Measurements from ENCODE around the gene CYP20A1.

CYP20A1 gene

DNA sequence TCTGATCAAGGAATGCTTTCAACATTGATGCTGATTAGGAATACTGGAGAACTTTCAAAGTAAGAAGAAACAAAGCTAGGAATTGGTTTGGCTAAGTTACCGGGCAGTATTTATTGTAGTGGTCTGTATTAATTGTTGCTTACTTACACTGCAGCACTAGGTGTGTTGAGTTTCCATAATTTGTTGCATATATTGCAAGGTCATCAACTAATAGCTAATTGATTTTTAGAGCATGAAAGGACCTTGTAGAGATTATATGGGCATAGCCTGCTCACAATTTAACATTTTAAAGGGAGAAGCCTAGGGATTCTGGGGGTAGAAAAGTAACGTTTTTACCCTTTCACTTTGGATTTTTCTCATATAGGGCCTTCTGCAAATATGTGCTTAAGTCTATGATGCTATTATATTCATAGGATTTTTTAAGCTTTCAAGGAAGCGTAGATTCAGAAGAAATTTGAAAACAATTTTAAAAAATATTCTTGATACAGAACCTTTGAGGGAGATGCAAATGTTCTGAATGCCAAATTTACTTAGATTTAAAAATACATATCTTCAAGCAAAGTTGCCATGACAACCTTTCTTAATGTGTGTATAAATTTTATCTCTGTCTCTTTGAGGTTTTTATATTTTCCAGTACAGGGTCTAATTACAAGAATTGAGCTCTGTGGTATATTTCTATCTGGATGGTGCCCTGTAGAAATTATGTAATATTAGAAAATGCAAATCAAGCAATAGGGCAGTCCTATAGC lies 72.0 kb downstream of the CYP20A1 start:
- no peaks in the 10 kb centered on the region for H3K27me3 ChIP-seq (replicated peaks; ENCODE audit: control insufficient read depth, insufficient read depth, low read length)

DNA sequence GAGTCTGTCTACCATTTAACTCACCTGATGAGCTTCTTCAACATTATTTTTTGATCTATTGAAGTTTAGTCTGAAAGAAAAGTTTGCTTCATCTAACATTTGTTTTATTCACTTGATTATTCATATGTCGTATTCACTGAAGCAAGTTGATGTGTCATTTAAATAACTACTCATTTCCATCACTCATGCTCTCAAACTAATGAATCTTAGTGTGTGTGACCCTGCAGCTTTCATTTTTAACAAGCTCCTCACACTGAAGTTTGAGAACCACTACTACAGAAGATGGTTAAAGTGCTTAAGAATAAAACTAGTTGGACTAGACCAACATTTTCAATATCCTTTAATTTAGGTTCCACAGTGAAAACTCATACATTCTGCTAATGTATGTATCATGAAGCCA lies 87.5 kb downstream of the CYP20A1 start:
- H3K36me3 ChIP-seq (ENCODE audit: control insufficient read depth, insufficient read depth, low read length), result no peaks in the 10 kb centered on the region
- TF ChIP-seq, protein P1, sequence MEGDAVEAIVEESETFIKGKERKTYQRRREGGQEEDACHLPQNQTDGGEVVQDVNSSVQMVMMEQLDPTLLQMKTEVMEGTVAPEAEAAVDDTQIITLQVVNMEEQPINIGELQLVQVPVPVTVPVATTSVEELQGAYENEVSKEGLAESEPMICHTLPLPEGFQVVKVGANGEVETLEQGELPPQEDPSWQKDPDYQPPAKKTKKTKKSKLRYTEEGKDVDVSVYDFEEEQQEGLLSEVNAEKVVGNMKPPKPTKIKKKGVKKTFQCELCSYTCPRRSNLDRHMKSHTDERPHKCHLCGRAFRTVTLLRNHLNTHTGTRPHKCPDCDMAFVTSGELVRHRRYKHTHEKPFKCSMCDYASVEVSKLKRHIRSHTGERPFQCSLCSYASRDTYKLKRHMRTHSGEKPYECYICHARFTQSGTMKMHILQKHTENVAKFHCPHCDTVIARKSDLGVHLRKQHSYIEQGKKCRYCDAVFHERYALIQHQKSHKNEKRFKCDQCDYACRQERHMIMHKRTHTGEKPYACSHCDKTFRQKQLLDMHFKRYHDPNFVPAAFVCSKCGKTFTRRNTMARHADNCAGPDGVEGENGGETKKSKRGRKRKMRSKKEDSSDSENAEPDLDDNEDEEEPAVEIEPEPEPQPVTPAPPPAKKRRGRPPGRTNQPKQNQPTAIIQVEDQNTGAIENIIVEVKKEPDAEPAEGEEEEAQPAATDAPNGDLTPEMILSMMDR (IDR thresholded peaks at IDR 0.05; ENCODE audit: insufficient read depth, low read length, poor library complexity, severe bottlenecking), result no peak
- DNase-seq (ENCODE audit: extremely low read depth, insufficient read length), result no peak
- no peak overlapping the region for H3K4me3 ChIP-seq (replicated peaks; ENCODE audit: low read depth, low read length)
- H3K27me3 ChIP-seq (replicated peaks; ENCODE audit: control insufficient read depth, insufficient read depth, low read length), result no peaks in the 10 kb centered on the region

More for the DNA sequence above, 72.0 kb downstream of the CYP20A1 start:
- DNase-seq (ENCODE audit: extremely low read depth, insufficient read length), result no peak
- Histone ChIP-seq H3K4me3 (replicated peaks; ENCODE audit: low read depth, low read length) (no peak overlapping the region), H3K36me3 (ENCODE audit: control insufficient read depth, insufficient read depth, low read length) (no peaks in the 10 kb centered on the region; the same call in 1 of the 2 replicates)
- TF ChIP-seq, protein P1 (IDR thresholded peaks at IDR 0.05; ENCODE audit: insufficient read depth, low read length, poor library complexity, severe bottlenecking), result no peak

DNA sequence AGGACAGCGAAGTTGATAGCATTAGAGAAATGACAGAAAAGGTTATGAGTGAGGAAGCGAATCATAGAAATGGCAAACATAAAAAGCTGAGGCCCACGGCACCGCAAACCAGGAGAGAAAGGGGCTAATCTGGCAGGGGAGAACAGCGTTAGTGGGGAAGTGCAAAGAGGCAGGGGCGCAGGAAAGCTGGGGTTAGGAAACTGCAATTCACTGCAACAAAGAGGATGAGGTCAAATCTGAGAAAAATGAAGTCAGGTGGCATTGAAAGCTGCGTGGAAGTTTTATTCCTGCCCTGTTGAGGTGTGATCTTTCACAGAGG lies 88.7 kb downstream of the CYP20A1 start:
- peak overlapping the region; percentile 87 for H3K4me3 ChIP-seq (replicated peaks; ENCODE audit: low read depth, low read length)
- H3K36me3 ChIP-seq (ENCODE audit: control insufficient read depth, insufficient read depth, low read length), result no peaks in the 10 kb centered on the region
- TF ChIP-seq, protein P1 (IDR thresholded peaks at IDR 0.05; ENCODE audit: insufficient read depth, low read length, poor library complexity, severe bottlenecking), result no peak
- H3K27me3 ChIP-seq (replicated peaks; ENCODE audit: control insufficient read depth, insufficient read depth, low read length), result no peaks in the 10 kb centered on the region
- DNase-seq (ENCODE audit: extremely low read depth, insufficient read length), result no peak

GRCh38 chr2:203327901-203328759 lies 89.3 kb downstream of the CYP20A1 start, which contains the start of gene ABI2:
TSS of gene ABI2 (plus strand) at chr2:203328394. CDS start at chr2:203328515, 121 bp downstream.
- H3K4me3 ChIP-seq (replicated peaks; ENCODE audit: low read depth, low read length), result peak within 1 kb of the TSS; percentile 87
- no peaks in the 10 kb centered on the region for H3K27me3 ChIP-seq (replicated peaks; ENCODE audit: control insufficient read depth, insufficient read depth, low read length)
- peak; percentile 86 for DNase-seq (ENCODE audit: extremely low read depth, insufficient read length)
- TF ChIP-seq, protein P1 (IDR thresholded peaks at IDR 0.05; ENCODE audit: insufficient read depth, low read length, poor library complexity, severe bottlenecking), result no peak
- no peaks in the 10 kb centered on the region for H3K36me3 ChIP-seq (ENCODE audit: control insufficient read depth, insufficient read depth, low read length)

DNA sequence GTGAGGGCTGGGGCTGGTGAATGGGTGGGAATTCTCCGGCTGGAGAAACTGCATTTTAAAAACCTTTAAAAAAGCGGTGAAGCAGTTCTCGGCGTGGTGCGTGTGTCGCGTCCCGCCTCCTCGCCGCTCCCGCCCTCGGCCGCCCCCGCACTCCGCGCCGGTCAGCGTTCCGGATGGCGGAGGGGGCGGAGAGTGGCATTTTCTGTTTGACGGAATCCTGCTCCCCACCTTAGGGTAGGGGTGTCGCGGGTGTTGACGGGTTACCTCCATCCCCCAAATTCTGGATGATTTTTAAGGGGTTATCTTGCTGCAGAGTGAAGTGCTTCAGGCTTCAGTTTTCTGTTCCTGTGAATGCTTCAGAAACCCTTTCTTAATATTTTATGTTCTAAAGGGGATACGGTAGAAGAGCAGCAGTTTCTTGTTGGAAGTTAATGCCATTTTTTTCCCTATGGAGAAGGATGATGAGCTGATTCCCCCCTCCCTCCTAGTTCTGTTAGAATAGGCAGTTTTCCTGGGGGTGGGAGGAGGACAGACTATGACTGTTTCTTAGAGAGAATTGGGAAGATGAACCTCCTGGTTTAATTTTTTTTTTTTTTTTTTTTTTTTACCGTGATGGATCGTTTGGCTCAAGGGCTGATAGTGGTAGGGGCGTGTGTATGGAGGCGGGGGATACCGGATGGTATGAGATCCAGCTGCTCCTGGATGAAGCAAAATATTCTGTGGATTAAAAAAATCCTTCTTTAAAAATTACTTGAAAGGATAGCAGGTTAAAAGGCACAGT lies 90.1 kb downstream of the CYP20A1 start:
- Histone ChIP-seq H3K27me3 (replicated peaks; ENCODE audit: control insufficient read depth, insufficient read depth, low read length) (no peaks in the 10 kb centered on the region), H3K4me3 (replicated peaks; ENCODE audit: low read depth, low read length) (peak overlapping the region; percentile 87), H3K36me3 (ENCODE audit: control insufficient read depth, insufficient read depth, low read length) (no peaks in the 10 kb centered on the region)
- peak; percentile 79 for DNase-seq (ENCODE audit: extremely low read depth, insufficient read length)
- TF ChIP-seq, protein P1 (IDR thresholded peaks at IDR 0.05; ENCODE audit: insufficient read depth, low read length, poor library complexity, severe bottlenecking), result no peak

Data from GM06990 (cell line).